HG03439 (cell line): ENCODE results near the gene CLEC1B.
"Not testable (repeated sequence)": the region's sequence is repeated elsewhere in the genome, so short reads cannot be mapped to it uniquely, and the experiment has no call there.

Source experiments
- ATAC-seq: cut with Tn5 transposase; IDR thresholded peaks from one replicate; pipeline ENCODE4 v1.9.1; 2021; ENCODE audit warnings: mild to moderate bottlenecking, moderate library complexity; ENCODE audit not compliant: unreplicated experiment

Gene CLEC1B

DNA sequence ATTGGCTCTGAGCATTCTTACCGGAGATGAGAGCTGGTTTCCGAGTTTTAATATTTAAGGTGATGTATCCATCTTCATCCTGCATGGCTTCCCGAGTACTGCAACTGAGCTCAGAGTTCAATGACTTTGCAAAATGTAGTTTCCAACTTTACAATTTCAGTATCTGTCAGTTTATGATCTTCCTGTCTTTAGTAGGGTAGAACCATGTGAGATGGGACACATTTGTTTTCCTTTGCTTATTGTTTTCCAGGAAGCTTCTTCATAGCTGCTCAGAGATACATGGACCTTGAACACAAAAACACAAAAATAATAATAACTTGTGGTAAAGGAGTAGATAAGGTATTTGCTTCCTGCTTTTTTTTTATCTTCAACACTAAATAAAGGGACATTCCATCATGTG is at the start of gene CLEC1B:
TSS of gene CLEC1B (minus strand) at position 106 of the 400 bp plus-strand sequence. CDS start at position 85, 21 bp downstream.
- ATAC-seq, result no peak

DNA sequence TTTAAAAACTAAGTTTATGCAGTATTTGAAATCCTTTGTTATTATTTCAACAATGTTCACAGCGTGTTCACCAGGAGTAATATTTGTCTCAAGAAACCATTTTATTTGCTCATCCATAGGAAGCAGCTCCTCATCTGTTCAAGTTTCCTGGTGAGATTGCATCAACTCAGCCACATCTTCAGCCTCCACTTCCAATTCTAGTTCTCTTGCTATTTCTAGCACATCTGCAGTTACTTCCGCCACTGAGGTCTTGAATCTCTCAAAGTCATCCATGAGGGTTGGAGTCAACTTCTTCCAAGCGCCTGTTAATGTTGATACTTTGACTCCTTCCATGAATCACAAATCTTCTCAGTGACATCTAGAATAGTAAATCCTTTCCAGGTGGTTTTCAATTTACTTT is 49.6 kb upstream of the CLEC1B start:
- ATAC-seq, result no peak

DNA sequence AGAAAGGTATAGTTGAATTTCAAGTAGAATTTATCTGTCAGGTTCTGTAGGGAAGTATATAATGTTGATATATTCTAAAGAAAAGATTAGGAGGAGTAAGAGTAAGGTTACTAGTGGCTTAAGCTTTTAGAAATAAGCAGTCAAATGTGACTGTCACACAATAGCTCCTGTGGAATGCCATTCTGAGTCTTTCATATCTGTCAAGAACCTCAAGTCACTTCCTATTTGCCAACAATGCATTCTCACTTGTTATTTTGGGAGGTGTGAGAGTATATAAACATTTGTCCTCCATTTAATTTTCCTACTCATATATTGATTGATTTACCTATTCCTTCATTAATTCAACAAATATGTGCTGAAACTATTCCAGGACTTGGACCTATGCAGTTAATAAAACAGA is 43.2 kb upstream of the CLEC1B start:
- no peak for ATAC-seq

DNA sequence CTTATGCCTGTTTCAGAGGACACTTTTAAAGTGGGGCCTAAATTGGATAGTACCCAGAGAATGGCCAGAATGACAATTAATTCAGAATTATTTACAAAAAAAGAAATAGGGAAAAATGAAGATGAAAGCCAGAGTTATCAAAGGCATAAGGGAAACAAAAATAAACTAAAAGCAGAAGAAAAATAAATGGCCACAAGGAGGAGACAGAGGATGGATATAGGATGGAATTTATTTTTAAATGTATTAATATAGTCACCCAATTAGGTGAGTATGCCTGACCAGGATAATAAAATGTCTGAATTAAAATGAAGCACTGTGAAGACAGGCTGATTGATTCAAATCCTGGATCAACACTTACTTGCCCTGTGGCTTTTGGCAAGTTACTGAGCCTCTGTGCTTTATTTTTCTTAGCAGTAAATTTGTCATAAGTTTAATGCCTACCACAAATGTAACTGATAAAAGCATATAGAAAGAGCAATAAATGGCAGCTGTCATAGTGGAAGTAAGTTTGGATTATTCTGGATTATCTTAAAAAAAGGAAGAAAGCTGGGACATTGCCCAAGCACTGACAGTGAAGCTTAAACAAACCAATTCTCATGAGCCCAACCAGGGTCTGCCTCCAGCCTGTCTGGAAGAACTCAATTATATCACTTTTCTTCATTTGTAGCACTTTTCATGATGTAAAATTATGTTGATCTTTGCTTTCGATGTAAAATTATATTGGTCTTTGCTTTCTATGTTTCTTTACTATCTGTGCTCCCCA is 35.0 kb upstream of the CLEC1B start:
- ATAC-seq, result no peak

DNA sequence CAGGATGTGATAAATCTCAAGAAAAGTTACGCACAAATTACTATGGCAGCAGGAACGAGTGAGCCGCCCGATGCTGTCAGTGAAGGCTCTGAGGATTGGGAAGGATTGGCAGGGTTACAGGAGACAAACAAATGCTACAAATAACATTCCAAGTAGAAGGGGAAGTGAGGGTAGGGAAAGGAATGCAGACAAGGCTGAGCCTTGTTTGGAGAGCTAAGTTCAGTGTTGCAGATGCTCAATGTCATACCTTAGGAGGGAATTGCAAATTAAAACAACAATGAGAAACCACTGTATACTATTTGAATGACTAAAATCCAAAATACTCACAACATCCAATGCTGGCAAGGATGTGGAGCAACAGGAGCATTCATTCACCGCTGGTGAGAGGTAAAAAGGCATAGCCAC is 32.9 kb upstream of the CLEC1B start:
- ATAC-seq, result no peak

DNA sequence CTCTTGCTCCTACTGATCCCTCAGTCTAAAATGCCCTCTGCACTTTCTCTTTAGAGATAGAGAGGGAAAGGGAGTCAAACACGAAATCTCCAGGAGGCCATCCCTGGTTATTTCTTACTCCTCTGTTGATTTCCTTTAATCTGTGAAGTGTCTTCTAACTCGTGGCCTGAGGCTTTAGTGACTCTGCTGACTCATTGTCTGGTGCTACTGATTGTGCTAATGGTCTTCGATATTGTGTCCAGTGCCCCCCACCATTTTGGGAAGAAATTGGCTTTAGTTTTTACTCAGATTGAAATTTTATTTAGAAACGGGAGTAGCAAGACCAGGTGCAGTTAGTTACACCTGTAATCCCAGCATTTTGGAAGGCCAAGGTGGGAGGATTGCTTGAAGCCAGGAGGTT is 32.4 kb upstream of the CLEC1B start:
- ATAC-seq, result no peak

DNA sequence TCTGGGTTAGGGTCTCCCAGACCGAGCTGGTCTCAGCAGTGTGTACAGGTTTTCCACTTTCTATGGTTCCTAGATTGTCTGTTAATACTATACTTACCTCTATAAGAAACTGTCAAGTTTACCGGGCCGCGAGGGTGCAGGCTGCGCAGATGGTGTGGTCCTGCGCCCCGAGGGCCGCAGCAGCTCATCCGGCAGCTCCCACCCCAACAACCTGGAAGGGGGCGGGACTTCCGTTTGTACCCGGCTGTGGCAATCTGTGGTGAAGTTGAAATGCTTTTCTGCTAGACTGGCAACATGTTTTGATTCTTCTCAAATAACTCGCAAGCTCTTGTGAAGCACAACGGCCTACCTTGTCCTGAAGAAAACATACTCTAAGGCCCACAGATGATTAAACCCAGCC is 31.5 kb upstream of the CLEC1B start, which contains the start of gene CLEC9A:
TSS of gene CLEC9A (plus strand) at position 237 of the 400 bp plus-strand sequence. CDS start 22,006 bp downstream, outside the sequence.
- no peak for ATAC-seq

DNA sequence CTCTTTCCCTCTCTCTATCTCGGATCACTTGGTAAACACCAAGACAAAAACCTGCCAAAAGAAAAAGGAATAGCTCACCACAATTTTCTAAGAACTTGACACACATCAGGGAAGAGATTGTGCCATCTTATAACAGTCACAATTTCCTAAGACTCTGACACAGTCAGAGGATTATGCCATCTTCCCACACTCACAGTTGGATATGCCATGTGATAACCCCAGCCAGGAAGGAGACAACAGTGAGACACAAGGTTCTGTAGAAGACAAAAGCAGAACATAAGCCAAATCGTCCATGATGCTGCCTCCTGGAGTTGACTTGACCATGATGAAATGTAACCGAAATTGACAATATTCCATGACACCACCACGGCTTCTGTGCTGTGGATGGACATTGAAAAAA is 28.8 kb upstream of the CLEC1B start:
- no peak for ATAC-seq

DNA sequence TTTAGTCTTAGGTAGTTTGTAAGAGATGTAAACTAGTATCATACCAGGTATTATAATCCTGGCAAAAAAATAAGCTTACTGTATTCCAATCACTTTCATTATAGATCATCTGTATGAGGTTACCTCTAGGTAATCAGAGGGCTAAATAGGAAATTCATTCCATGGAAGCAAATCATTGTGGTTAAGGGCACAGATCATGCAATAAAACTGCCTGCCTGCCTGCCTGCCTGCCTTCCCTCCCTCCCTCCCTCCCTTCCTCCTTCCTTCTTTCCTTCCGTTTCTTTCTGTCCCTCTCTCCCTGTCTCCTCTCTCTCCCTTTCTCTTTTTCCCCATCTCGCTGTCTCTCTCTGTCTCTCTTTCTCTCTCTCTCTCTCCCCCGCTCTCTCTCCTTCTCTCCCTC is 28.4 kb upstream of the CLEC1B start:
- ATAC-seq, result no peak

DNA sequence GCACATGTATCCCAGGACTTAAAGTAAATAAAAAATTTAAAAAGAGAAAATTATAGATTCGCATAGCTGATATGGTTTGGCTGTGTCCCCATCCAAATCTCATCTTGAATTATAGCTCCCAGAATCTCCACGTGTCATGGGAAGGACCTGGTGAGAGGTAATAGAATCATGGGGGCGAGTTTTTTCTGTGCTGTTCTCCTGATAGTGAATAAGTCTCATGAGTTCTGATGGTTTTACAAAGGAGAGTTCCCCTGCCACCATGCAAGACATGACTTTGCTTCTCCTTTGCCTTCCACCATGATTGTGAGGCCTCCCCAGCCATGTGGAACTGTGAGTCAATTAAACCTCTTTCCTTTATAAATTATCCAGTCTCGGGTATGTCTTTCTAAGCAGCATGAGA is 27.7 kb upstream of the CLEC1B start:
- not testable (repeated sequence) for ATAC-seq

DNA sequence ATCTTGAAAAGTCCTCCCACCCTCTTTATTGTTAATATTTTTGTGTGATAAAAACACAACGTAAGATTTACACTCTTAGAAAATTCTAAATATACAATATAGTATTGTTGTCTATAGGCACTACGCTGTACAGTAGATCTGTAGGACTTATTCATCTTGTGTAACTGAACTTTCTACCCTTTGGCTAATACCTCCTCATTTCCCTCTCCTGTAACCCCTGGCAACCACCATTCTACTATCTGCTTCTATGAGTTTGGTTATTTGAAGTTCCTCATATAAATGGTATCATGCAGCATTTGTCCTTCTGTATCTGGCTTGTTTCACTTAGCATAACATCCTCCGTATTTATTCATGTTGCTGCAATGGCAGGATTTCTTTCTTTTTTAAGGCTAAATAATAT is 26.3 kb upstream of the CLEC1B start:
- no peak for ATAC-seq

DNA sequence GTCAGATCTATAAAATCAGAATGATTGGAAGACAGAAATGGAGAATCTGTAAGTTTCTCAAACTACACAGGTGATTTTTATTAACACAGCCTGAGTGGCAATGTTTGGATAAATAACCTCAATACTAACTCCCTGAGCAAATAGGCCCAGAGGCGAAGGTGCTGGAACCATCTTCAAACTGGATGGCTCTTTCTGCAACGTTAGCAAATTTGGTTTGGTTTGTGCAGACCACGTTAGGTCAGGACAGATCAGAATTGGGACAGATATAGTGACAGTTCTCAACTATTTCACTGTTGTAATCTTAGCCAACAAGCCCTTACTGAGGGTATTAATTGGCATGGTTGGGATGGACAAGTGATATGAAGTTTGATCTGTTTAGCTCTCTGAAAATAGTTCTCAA is 22.4 kb upstream of the CLEC1B start:
- no peak for ATAC-seq

DNA sequence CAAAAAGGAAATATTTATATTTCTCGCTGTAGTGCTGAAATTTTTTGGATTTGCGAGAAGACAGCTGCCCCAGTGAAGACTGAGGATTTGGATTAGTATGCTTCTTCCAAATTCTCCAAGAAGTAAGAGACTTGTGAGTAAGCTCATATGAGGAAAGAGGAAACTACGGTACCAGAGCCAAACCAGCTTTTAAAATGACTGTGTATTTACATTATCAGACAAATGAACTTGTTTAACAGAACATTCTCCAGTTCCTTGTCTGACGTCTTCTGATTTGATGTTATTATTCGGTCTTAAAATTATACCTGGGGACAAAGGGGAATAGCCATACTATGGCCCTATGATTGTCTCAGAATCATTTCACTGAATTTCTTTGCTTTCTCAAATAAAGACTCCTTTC is 19.5 kb upstream of the CLEC1B start:
- no peak for ATAC-seq

DNA sequence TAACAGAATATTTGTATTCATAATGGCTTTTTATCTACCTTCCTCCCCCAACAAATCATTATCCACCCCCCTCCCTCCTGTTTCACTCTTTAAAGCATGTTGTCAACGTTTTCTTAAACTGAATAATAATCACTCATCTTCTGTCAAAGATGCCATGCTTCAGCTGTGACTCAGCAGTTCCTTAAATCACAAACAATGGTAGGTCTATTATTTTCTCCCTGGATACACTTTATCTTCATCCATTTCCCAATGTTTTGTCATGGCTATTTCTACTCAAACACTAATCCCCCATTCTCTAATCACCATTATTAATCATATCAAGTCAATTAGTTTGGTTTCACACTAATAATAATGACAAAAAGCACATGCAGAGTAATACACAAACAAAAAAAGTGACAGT is 18.0 kb upstream of the CLEC1B start:
- no peak for ATAC-seq

DNA sequence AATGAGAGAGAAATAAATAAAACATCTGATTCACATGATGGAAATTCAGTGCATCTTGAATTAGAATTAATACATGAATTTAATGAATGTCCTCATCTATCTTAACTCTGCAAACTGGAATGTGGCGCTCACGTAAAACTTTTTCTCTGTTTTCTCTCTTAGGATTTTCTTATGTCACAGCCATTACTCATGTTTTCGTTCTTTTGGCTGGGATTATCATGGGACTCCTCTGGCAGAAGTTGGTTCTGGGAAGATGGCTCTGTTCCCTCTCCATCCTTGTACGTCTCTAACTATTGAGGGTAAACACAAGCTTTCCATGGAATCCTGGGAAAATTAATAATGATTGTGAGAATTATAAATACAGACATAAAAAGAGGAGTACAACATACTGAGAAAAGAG is 16.5 kb upstream of the CLEC1B start:
- ATAC-seq, result no peak

DNA sequence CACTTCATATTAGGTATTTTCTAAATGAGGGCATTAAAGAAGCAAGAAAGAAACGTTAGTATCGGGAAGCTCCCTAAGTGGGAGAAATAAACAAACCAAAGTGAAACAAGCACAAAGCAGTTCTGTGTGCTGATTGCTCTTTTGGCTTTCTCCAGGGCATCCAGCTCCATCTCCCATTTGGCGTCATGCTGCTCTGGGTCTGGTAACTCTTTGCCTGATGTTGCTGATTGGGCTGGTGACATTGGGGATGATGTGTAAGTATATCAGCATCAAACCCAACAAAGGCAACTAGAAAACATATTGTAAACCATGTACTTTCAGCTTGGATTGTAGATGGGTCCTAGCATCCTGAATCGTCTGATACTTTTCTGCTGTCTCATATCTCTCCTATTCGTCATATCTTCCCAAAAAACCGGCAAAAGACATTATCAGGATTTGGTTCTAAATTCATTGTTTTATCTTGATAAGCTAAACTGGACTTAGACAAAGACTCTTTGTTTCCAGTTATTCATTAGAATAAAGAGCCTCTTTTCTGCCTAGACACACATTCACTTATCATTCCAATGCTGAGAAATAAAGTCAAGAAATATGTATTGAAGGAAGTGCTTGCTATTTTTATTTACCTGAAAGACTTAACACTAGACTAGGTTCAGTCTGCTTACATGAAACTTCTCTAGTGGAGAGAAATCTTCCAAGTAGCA is 13.9 kb upstream of the CLEC1B start:
- ATAC-seq, result no peak

DNA sequence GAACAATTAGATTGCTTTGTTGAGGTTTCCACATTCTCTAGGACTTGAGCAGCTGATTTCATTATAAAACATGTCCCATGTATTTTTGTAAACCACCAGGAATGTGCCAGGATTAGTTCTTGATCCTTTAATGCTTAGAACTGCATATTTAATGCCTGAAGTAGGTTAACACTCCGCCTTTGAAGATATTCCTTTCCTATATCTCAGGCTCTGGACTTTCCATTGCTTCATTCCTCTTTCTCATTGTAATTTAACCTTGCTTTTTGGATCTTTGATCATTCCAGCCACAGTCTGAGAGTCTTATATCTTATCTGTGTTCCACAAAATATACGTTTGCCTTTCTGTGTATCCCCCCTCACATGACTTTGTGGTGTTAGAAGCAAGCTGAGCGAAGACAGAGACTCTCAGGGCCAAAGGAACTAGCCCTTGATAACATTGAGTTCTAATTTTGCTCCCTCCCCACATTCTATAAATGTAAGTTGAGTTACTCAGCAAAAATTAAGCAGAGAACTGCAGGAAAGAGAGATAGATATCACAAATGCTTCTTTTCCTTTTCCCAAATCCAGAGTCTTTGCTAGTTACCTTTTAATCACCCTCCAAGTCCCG is 2.4 kb upstream of the CLEC1B start:
- no peak for ATAC-seq

DNA sequence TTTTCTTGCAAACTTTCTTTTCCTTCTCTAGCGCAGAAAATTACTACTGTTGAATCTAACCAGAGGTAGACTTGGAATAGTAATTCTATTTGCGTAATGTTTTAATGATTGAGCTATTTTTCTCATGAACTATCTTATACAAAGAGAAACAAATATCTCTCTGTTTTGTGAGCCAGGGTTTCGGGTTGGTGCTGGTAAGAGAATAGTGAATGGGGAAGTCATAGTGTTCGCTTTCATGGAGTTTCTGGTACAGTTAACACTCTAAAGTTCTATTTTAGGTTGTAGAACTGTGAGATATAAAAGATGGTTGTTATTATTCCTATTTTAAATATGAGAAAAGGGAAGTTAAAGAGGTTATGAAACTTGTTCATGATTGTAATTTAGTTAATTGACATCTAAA is 6.6 kb downstream of the CLEC1B start:
- ATAC-seq, result no peak

DNA sequence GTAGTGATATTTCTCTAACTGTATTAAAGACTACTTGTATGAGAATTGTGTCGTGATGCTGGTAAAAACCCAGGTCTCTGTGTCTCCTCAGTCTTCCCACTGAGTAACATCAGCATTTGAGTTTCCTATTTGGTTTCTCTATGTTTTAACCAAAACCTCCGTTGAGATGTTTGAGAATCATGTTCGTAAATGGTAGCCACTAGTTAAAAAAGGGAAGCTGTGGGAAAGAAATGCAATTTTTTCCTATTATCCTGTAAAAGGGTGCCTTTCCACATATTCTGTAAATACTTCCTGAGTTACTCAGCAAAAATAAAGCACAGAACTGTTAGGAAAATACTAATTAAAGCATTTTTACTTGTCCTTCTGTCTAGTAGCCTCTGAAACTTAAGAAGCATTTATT is 7.0 kb downstream of the CLEC1B start:
- ATAC-seq, result no peak

DNA sequence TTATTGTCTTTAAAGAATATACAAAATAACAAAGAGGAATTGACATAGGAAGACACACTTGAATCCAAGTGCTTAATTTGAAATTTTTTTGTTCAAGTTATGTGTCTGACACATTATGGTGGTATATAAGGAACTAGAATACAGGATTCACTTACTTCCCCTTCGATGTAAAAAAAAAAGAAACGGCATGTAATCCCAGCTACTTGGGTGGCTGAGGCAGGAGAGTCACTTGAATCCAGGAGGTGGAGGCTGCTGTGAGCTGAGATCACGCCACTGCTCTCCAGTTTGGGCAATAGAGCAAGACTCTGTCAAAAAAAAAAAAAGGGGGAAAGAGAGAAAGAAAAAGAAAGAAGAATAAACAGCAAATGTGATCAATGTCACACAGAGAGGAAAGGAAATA is 18.8 kb downstream of the CLEC1B start:
- ATAC-seq, result no peak

DNA sequence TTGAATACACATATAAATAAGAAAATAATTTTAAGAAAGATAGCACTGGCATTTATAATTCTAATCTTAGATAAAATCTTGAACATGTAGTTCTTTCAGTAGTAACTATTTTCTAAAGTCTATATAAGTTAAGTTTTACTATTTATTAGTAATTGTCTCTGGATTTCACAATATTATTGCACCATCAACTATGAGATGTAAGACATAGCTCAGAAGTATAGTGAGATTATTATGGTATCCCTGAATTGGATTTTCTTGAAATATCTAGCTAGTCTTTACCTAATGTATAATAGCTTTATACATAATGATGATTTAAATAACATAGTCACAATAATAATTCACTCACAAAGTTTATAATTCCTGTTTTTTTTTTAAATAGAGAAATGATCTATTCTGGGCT is 21.0 kb downstream of the CLEC1B start:
- ATAC-seq, result no peak

DNA sequence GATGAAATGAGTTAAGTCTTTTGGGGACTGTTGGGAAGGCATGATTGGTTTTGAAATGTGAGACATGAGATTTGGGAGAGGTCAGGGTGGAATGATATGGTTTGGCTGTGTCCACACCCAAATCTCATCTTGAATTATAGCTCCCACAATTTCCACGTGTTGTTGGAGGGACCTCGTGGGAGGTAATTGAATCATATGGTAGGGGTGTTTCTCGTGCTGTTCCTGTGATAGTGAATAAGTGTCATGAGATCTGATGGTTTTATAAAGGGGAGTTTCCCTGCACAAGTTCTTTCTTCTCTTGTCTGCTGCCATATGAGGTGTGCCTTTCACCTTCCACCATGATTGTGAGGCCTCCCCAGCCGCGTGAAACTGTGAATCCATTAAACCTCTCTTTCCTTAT is 22.3 kb downstream of the CLEC1B start:
- not testable (repeated sequence) for ATAC-seq
